ENCODE measurements around the gene ERCC1. TPM values are rescaled to one million over a fixed set of nuclear protein-coding genes. Genes with fewer than 3 reads are reported as not detected.

ERCC1 gene
- total and polyA plus RNA-seq, 2 of the 13 experiments (the other 11 are each of a cell fraction or from before 2014, with no cell fraction given), result 40.0 to 66.4 TPM

DNA sequence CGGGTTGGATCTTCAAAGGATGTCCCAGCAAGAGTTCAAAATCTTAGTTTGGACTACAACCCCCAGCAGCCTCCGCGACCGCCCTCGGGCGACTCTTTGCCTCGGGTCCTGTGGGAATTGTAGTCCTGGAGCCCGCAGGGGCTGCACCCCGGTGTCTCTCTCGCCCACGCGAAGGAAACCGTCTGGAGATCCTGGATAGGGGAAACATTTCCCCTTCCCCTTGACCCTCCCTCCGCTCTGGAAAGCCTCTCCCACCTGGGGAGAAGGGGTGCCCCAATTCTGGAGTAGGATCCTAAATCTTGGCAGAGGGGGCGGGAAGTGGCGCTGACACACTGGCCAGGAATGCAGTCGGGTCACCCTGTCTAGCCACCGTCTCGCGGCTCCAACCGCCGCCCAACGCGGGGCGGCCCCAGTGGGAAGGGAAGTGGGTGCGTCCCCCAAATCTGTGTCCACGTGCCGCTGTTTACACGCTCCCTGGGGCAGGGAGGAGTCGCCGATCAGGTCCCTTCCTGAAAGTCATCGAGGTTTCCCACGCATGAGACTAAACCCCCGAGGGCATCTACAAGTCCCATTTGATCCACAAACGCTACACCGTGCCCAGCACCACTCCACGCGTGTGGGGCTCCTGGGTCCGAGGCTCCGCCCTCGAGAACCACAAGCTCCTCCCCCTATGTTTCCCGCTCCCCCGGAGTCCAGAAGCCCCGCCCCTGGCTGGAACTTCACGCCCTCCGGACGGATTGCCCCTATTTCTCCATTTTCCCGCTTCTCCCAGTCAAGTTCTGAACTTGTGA lies 18.1 kb downstream of the ERCC1 start (continued):
- TF ChIP-seq, protein P1, sequence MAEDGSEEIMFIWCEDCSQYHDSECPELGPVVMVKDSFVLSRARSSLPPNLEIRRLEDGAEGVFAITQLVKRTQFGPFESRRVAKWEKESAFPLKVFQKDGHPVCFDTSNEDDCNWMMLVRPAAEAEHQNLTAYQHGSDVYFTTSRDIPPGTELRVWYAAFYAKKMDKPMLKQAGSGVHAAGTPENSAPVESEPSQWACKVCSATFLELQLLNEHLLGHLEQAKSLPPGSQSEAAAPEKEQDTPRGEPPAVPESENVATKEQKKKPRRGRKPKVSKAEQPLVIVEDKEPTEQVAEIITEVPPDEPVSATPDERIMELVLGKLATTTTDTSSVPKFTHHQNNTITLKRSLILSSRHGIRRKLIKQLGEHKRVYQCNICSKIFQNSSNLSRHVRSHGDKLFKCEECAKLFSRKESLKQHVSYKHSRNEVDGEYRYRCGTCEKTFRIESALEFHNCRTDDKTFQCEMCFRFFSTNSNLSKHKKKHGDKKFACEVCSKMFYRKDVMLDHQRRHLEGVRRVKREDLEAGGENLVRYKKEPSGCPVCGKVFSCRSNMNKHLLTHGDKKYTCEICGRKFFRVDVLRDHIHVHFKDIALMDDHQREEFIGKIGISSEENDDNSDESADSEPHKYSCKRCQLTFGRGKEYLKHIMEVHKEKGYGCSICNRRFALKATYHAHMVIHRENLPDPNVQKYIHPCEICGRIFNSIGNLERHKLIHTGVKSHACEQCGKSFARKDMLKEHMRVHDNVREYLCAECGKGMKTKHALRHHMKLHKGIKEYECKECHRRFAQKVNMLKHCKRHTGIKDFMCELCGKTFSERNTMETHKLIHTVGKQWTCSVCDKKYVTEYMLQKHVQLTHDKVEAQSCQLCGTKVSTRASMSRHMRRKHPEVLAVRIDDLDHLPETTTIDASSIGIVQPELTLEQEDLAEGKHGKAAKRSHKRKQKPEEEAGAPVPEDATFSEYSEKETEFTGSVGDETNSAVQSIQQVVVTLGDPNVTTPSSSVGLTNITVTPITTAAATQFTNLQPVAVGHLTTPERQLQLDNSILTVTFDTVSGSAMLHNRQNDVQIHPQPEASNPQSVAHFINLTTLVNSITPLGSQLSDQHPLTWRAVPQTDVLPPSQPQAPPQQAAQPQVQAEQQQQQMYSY (CRISPR knock-in tag; IDR thresholded peaks at IDR 0.05), result no peak
- no peak for TF ChIP-seq ZNF549 (CRISPR knock-in tag; IDR thresholded peaks at IDR 0.05)
- no peak for TF ChIP-seq ZFP36L2 (CRISPR knock-in tag; IDR thresholded peaks at IDR 0.05)
- TF ChIP-seq, protein P2, sequence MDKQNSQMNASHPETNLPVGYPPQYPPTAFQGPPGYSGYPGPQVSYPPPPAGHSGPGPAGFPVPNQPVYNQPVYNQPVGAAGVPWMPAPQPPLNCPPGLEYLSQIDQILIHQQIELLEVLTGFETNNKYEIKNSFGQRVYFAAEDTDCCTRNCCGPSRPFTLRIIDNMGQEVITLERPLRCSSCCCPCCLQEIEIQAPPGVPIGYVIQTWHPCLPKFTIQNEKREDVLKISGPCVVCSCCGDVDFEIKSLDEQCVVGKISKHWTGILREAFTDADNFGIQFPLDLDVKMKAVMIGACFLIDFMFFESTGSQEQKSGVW (CRISPR knock-in tag; IDR thresholded peaks at IDR 0.05; ENCODE audit: borderline replicate concordance), result no peak
- no peak for TF ChIP-seq KLF16 (CRISPR knock-in tag; IDR thresholded peaks at IDR 0.05)
- TF ChIP-seq NR2F1 (CRISPR knock-in tag; IDR thresholded peaks at IDR 0.05), result no peak
- TF ChIP-seq GFI1 (CRISPR knock-in tag; IDR thresholded peaks at IDR 0.05; ENCODE audit: borderline replicate concordance), result no peak; the same call in 1 of the 2 replicates
- TF ChIP-seq, protein P3, sequence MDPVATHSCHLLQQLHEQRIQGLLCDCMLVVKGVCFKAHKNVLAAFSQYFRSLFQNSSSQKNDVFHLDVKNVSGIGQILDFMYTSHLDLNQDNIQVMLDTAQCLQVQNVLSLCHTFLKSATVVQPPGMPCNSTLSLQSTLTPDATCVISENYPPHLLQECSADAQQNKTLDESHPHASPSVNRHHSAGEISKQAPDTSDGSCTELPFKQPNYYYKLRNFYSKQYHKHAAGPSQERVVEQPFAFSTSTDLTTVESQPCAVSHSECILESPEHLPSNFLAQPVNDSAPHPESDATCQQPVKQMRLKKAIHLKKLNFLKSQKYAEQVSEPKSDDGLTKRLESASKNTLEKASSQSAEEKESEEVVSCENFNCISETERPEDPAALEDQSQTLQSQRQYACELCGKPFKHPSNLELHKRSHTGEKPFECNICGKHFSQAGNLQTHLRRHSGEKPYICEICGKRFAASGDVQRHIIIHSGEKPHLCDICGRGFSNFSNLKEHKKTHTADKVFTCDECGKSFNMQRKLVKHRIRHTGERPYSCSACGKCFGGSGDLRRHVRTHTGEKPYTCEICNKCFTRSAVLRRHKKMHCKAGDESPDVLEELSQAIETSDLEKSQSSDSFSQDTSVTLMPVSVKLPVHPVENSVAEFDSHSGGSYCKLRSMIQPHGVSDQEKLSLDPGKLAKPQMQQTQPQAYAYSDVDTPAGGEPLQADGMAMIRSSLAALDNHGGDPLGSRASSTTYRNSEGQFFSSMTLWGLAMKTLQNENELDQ (CRISPR knock-in tag; IDR thresholded peaks at IDR 0.05; ENCODE audit: borderline replicate concordance), result no peak
- TF ChIP-seq, protein P4, sequence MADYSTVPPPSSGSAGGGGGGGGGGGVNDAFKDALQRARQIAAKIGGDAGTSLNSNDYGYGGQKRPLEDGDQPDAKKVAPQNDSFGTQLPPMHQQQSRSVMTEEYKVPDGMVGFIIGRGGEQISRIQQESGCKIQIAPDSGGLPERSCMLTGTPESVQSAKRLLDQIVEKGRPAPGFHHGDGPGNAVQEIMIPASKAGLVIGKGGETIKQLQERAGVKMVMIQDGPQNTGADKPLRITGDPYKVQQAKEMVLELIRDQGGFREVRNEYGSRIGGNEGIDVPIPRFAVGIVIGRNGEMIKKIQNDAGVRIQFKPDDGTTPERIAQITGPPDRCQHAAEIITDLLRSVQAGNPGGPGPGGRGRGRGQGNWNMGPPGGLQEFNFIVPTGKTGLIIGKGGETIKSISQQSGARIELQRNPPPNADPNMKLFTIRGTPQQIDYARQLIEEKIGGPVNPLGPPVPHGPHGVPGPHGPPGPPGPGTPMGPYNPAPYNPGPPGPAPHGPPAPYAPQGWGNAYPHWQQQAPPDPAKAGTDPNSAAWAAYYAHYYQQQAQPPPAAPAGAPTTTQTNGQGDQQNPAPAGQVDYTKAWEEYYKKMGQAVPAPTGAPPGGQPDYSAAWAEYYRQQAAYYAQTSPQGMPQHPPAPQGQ (CRISPR knock-in tag; IDR thresholded peaks at IDR 0.05; ENCODE audit: borderline replicate concordance), result no peak
- 0 out of 2 replicates have a peak, but pooled peaks have one; percentile 28 for TF ChIP-seq HMG20B (CRISPR knock-in tag; conservative IDR thresholded peaks at IDR 0.05)
- peak; percentile 48 to 76; a peak in 2 of 4 replicates for TF ChIP-seq POLR2A (IDR thresholded peaks at IDR 0.05; ENCODE audit: insufficient read depth in 1 of 2, low read depth in 2 of 2, low read length in 2 of 2)
- TF ChIP-seq ZNF660 (CRISPR knock-in tag; IDR thresholded peaks at IDR 0.05; ENCODE audit: borderline replicate concordance, low read depth), result no peak
- TF ChIP-seq, protein P5, sequence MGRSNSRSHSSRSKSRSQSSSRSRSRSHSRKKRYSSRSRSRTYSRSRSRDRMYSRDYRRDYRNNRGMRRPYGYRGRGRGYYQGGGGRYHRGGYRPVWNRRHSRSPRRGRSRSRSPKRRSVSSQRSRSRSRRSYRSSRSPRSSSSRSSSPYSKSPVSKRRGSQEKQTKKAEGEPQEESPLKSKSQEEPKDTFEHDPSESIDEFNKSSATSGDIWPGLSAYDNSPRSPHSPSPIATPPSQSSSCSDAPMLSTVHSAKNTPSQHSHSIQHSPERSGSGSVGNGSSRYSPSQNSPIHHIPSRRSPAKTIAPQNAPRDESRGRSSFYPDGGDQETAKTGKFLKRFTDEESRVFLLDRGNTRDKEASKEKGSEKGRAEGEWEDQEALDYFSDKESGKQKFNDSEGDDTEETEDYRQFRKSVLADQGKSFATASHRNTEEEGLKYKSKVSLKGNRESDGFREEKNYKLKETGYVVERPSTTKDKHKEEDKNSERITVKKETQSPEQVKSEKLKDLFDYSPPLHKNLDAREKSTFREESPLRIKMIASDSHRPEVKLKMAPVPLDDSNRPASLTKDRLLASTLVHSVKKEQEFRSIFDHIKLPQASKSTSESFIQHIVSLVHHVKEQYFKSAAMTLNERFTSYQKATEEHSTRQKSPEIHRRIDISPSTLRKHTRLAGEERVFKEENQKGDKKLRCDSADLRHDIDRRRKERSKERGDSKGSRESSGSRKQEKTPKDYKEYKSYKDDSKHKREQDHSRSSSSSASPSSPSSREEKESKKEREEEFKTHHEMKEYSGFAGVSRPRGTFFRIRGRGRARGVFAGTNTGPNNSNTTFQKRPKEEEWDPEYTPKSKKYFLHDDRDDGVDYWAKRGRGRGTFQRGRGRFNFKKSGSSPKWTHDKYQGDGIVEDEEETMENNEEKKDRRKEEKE (IDR thresholded peaks at IDR 0.05), result no peak
- no peak for TF ChIP-seq ZBTB1 (CRISPR knock-in tag; IDR thresholded peaks at IDR 0.05; ENCODE audit: borderline replicate concordance)
- TF ChIP-seq, protein P6, sequence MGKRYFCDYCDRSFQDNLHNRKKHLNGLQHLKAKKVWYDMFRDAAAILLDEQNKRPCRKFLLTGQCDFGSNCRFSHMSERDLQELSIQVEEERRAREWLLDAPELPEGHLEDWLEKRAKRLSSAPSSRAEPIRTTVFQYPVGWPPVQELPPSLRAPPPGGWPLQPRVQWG (CRISPR knock-in tag; IDR thresholded peaks at IDR 0.05; ENCODE audit: borderline replicate concordance, low read depth), result no peak
- no peak for TF ChIP-seq PHF8 (CRISPR knock-in tag; IDR thresholded peaks at IDR 0.05)
